GM21576 (cell line): ENCODE measurements around the gene AATF.

Experiments used
- ATAC-seq: cut with Tn5 transposase; IDR thresholded peaks from one replicate; pipeline ENCODE4 v1.9.1; 2021; ENCODE audit warnings: mild to moderate bottlenecking, moderate library complexity; ENCODE audit not compliant: unreplicated experiment

AATF gene

GRCh38 chr17:36977568-36977967, 28.8 kb downstream of the AATF start:
- no peak for ATAC-seq

GRCh38 chr17:36978810-36979564, 30.2 kb downstream of the AATF start:
- ATAC-seq = no peak

GRCh38 chr17:36979565-36979941, 30.8 kb downstream of the AATF start:
- ATAC-seq = no peak

GRCh38 chr17:36980280-36980761, 31.6 kb downstream of the AATF start:
- no peak for ATAC-seq

GRCh38 chr17:36983618-36984017, 34.9 kb downstream of the AATF start:
- no peak for ATAC-seq

GRCh38 chr17:36989173-36989572, 40.4 kb downstream of the AATF start:
- no peak for ATAC-seq

GRCh38 chr17:36992701-36993100, 43.9 kb downstream of the AATF start:
- ATAC-seq = no peak

GRCh38 chr17:36993227-36993626, 44.5 kb downstream of the AATF start:
- ATAC-seq = no peak

- ATAC-seq = no peak
Observed at GRCh38 chr17:36994438-36994837, 45.7 kb downstream of the AATF start.

- ATAC-seq = no peak
Observed at GRCh38 chr17:36999471-36999870, 50.7 kb downstream of the AATF start.

- ATAC-seq = no peak
Observed at GRCh38 chr17:37016780-37017179, 68.0 kb downstream of the AATF start.

- ATAC-seq = no peak
Observed at GRCh38 chr17:37017404-37017803, 68.7 kb downstream of the AATF start.

GRCh38 chr17:37019117-37019740, 70.5 kb downstream of the AATF start:
- no peak for ATAC-seq

GRCh38 chr17:37019741-37020129, 71.0 kb downstream of the AATF start:
- no peak for ATAC-seq

- ATAC-seq = no peak
Observed at GRCh38 chr17:37024181-37024637, 75.5 kb downstream of the AATF start.

GRCh38 chr17:37025238-37025637, 76.5 kb downstream of the AATF start:
- no peak for ATAC-seq

- ATAC-seq = no peak
Observed at GRCh38 chr17:37025847-37026530, 77.2 kb downstream of the AATF start.

GRCh38 chr17:37026531-37026869, 77.7 kb downstream of the AATF start:
- no peak for ATAC-seq

- ATAC-seq = no peak
Observed at GRCh38 chr17:37028040-37028439, 79.3 kb downstream of the AATF start.

- ATAC-seq = no peak
Observed at GRCh38 chr17:37031493-37032083, 82.8 kb downstream of the AATF start.

GRCh38 chr17:37037590-37038155, 88.9 kb downstream of the AATF start:
- ATAC-seq = no peak
